GM18507 (cell line): ENCODE data around the gene TSSK3.

ENCODE experiments used
- DNase-seq: peaks from one replicate; pipeline ENCODE4 v3.0.0; 2011; ENCODE audit warnings: low read depth; ENCODE audit not compliant: insufficient read length; ENCODE audit errors: extremely low spot score
- FAIRE-seq: peaks from 2 replicates; lab custom pipeline; 2011; peaks lifted over from hg19 to GRCh38; lab: Jason Lieb, UNC

TSSK3 gene

DNA sequence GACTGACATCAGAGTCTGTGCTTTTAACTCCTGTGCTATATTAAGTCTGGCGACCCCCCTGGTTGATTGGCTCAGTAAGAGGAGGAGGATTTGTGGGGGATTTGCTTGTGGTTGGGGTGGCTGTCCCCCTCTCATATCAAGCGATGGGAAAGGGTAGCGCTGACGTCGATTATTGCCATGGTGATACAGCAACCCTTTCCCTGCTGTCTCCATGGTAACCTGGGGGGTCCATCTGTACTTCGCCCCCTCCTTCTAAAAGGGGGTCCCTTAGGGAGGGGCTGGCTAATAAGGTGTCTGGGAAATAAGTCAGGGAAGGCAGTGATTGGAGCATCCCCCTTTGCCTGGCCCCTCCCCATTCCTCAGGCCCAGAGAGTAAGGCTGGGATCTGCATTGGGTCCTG is 4.7 kb upstream of the TSSK3 start:
- no peak for DNase-seq
- FAIRE-seq: no peak

DNA sequence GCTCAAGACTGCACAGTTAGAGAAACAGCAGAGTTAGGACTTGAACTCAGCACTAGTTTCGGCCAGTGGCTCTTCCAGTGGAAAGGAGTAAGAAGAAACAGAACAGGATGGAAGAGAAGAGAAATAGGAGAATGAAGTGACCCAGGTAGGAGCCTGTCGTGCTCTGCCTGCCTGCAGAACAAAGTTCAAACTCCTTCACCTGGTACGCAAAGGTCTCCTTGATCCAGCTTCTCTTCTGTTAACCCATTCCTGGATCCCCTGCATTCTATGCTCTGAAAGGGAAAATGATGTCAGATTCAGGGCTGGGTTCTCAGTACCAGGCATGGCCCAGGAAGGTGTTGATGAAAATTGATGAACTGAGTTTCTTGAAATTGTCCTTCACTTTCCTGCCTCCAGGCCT is 3.9 kb upstream of the TSSK3 start:
- no peak for DNase-seq
- FAIRE-seq: no peak

DNA sequence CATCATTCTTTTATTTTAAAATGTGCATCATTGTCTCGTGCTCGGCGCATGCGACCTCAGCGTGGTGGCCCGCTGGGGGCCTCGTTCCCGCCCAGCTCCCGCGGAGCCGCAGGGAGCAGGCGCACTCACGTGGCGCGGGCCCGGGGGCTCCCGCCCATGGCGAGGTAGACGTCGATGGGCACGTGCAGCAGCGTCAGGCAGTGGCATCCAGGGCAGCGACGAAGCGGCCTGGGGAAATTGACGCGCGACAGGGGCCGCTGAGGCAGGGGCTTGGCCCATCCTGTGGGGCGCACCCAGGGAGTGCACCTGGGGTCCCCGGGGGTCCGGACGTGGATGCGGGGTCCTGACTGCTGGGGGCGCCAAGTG is 1.0 kb upstream of the TSSK3 start:
- DNase-seq (no peak), FAIRE-seq (no peak)

GRCh38 chr1:32361674-32362473 is 465 bp upstream of the TSSK3 start:
- FAIRE-seq: no peak

GRCh38 chr1:32363713-32364112 is 1.4 kb downstream of the TSSK3 start:
- no peak for DNase-seq
- FAIRE-seq: no peak

More at GRCh38 chr1:32361674-32362473, 465 bp upstream of the TSSK3 start:
- DNase-seq: no peak

- no peak for DNase-seq
- FAIRE-seq: no peak
Observed at GRCh38 chr1:32364836-32365235, 2.5 kb downstream of the TSSK3 start.

- FAIRE-seq: no peak
- no peak for DNase-seq
Observed at GRCh38 chr1:32365445-32365844, 3.1 kb downstream of the TSSK3 start.

- no peak for DNase-seq
- no peak for FAIRE-seq
Observed at GRCh38 chr1:32367912-32368635, 5.7 kb downstream of the TSSK3 start.

GRCh38 chr1:32372149-32372756 is 9.9 kb downstream of the TSSK3 start:
- FAIRE-seq (peak; percentile 56), DNase-seq (no peak)

DNA sequence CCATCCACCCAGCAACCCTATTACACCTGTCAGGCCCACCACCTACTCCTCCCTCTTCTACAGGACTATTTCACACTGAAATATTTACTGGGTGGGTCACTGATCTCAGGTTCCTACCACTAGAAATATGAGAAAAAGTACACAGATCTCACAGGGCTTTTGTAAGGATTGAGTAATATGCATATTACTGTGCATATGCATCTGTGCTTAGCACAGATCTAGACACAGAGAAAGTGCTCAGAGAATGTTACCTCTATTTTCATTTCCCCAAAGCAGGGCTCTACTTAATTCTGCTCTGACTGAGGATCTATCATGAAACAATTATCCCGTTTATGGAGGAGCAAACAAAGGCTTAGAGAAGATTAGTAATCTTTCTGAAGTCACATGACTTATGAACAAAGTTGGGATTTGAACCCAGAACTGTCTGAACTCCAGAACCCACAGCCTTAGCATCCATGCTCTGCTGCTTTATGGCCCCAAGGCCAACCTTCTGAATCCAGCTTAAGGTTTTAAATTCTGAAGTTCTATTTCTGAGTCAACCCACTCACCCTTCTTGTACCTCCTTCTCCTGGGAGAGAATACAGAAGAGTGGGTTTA is 11.8 kb downstream of the TSSK3 start:
- DNase-seq: no peak
- FAIRE-seq: no peak

GRCh38 chr1:32376199-32376598 is 13.9 kb downstream of the TSSK3 start:
- DNase-seq (no peak), FAIRE-seq (no peak)

DNA sequence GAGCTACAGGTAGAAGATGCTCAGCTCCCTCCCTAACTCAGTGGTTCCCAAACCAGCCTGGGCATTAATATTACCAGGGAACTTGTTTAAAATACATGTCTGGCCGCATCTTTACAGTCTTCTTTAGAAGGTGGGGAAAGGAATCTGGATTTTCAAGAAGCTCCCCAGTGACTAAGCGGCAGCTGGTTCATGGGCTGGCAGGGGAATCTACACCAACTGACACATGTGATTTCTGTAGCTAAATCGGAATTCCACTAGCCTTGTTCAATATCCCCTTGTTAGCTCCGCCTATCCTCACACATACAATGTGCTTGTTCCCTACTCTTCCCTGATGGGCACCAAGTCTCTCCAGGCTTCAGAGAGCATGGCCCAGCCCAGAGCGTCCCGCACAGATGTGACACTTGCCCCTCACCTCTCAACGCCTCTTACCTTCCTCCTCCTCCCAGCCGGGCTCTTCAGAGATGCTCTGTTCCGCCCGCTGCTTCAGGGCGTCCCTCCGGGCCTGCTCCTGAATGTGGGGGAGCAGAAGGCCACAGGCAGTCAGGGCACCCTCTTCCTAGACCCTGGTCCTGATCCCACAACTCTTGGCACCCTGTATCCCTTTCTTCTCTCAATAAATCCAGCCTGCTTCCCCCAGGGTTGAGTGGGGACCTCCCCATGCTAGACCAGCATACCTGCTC is 15.3 kb downstream of the TSSK3 start:
- FAIRE-seq (no peak), DNase-seq (no peak)

DNA sequence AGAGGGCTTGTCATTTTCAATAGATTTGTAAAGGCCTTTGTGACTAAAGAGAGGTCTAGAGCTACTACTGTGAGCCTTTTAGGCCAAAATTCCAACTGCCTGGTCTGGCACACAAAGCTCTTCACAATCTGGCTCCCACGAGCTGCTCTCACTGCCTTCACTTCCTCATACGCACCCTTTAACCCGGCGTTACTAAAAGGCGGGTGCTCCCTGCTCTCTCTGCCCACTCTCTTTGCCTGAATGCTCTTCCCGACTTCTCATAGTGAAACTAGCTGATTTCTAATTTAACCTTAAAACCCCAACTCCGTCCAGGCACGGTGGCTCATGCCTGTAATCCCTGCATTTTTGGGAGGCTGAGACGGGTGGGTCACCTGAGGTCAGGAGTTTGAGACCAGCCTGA is 17.7 kb downstream of the TSSK3 start:
- DNase-seq (no peak), FAIRE-seq (no peak)

GRCh38 chr1:32386676-32387392 is 24.5 kb downstream of the TSSK3 start:
- FAIRE-seq (no peak), DNase-seq (no peak)

DNA sequence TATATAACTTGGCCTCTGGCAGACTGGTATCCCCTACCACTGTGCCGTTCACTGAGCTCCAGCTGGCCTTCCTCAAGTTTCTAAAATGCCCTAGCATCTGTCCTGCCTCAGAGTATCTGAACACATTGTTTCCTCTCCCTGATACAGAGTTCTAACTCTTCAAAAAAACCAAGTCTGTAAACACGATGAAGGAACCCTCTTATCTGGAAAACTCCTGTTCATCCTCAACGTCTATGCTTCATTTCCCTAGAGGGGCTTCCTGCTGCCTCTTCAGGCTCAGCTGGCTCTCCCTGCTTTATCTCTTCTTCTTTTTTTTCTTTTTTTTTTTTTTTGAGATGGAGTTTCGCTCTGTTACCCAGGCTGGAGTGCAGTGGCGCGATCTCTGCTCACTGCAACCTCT is 26.3 kb downstream of the TSSK3 start:
- FAIRE-seq: no peak
- no peak for DNase-seq

DNA sequence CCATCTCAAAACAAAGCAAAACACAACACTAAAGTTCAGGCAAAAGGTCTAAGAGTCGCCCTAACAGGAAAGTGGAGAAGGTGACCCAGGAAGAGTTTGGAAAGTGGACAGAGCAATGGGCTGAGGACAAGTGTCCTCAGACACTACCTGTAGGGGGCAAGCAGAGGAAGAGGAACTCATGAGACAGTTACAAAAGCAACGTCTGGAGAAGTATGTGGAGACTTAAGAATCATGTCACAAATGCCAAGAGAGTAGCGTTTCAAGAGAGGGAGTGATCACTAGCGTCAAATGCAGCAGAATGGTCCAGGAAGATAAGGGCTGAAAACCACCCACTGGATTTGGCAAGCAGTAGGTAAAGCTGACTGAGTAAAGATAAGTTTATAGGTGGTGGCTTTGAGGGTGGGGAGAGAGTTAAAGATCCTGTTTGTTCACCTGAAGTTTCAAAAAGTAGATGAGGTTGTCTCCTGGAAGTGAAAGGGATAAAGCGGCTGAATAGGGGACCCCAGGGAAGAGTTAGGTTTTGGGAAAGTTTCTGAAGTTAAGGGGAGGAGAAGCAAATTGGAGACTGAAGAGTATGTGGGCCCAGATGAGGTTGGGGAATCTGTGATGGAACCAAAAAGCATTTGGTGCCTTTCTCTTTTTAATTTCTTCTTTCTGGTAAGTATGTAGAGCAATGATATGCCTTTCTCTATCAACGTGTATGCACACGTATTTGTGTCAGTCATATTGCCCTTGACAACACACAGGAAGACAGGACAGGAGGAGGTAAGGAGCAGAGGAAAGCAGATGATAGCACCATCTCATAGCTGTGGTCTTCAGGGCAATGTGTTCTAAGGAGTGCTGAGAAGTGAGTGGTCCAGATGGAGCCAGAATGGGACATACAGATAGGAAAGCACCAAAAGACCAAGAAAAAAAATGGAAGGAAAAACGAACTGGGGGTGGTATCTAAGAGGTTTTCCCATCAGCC is 28.8 kb downstream of the TSSK3 start:
- FAIRE-seq: no peak

DNA sequence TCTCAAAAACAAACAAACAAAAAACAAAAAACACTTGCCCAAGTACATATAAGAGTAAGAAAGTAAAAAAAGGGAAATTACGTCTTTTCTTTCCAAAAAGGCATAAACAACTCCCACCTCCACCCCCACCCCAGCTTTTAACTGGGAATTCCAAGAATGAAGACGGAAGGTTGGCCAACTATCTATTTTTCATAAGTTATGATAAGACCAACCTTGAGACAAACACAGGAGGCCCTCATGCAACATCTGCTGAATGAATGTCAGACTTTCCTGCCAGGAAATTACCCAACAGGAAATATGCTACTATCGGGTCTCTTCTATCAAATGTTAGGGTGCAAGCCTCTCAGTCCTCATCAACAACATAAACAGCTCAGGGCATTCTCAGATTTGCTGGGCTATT is 30.0 kb downstream of the TSSK3 start:
- FAIRE-seq (no peak), DNase-seq (no peak)

More for the DNA sequence above, 28.8 kb downstream of the TSSK3 start:
- no peak for DNase-seq

GRCh38 chr1:32393136-32393535 is 30.8 kb downstream of the TSSK3 start:
- FAIRE-seq (no peak), DNase-seq (no peak)
